ENCODE results near the gene TLDC2.
"Not testable (repeated sequence)": the region's sequence is repeated elsewhere in the genome, so short reads cannot be mapped to it uniquely, and the experiment has no call there.

TLDC2 gene

DNA sequence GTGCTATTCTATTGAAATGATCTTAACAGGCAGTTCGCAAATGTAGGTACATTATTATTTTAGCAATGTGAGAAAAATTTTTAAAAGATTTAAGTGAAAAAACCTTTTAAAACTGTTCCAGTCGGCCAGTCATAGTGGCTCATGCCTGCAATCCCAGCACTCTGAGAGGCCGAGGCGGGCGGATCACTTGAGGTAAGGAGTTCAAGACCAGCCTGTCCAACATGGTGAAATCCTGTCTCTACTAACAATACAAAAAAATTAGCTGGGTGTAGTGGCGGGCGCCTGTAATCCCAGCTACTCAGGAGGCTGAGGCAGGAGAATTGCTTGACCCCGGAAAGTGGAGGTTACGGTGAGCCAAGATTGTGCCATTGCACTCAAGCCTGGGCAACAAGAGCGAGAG lies 29.6 kb downstream of the TLDC2 start:
- DNase-seq (ENCODE audit: low read depth in 2 of 2, low spot score in 1 of 2), result not testable (repeated sequence)

DNA sequence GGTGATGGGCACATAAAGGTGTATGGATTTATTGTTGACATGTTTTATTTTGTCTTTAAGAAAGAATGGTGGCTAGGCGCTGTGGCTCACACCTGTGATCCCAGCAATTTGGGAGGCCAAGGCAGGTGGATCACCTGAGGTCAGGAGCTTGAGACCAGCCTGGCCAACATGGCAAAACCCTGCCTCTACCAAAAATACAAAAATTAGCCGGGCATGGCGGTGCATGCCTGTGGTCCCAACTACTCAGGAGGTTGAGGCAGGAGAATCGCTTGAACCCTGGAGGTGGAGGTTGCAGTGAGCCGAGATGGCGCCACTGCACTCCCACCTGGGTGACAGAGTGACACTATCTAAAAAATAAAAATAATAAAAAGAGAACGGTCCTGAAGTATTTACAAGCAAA lies 30.1 kb downstream of the TLDC2 start:
- not testable (repeated sequence) for DNase-seq (ENCODE audit: low read depth in 2 of 2, low spot score in 1 of 2)

DNA sequence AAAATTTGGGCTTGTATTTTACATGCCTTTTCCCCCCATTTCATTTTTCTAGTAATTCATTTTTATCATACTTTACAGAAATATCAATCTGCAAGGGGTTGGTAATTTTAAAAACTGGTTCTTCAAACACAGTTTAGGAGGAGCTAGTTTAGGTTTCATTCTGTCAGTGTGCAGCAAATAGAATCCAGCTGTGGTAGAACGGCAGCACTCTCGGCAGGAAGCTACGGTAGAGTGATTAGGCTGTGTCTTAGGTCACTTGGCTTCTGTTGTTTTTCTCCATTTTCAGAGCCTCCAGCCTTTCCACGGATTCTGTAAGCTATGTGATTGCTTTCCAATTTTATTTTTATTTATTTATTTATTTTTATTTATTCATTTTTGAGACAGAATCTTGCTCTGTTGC lies 32.7 kb downstream of the TLDC2 start:
- DNase-seq (ENCODE audit: low read depth in 2 of 2, low spot score in 1 of 2), result no peak

DNA sequence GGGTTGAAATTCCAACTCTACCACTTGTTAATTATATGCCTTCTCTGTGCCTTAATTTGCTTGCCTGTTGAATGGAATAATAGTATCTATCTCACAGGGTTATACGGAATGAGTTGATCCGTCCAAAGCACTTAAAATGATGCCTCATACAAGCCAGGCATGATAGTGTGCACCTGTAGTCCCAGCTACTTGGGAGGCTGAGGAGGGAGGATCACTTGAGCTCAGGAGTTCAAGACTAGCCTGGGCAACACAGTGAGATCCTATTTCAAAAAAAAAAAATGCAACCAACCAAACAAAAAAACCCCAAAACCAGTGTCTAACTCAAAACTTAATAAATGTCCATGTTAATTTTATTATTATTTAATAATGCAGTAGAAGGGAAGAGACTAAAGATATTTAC lies 40.3 kb downstream of the TLDC2 start:
- no peak for DNase-seq (ENCODE audit: low read depth in 2 of 2, low spot score in 1 of 2)

DNA sequence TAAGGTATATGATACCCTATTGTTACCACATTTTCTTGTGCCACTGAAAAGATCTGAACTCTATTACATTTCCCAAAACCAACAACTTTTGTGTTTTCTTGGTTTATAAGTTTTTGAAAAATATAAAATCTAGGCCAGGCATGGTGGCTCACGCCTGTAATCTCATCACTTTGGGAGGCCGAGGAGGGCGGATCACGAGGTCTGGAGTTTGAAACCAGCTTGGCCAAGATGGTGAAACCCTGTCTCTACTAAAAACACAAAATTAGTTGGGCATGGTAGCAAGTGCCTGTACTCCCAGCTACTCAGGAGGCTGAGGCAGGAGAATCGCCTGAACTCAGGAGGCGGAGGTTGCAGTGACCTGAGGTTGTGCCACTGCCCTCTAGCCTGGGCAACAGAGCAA lies 41.3 kb downstream of the TLDC2 start:
- no peak for DNase-seq (ENCODE audit: low read depth in 2 of 2, low spot score in 1 of 2)

DNA sequence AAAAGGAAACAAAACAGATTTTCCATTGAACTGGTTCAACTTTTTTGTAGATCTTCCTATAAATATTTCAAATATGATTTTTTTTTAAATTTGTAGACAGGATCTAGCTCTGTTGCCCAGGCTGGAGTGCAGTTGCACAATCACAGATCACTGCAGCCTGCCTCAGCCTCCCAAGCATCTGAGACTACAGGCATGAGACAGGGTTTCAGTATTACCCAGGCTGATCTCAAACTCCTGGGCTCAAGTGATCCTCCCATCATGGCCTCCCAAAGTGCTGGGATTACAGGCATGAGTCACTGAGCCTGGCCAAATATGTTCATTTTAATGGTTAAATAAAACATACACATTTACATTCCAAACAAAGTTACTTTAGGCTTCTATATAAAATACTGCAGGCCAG lies 42.0 kb downstream of the TLDC2 start:
- no peak for DNase-seq (ENCODE audit: low read depth in 2 of 2, low spot score in 1 of 2)

DNA sequence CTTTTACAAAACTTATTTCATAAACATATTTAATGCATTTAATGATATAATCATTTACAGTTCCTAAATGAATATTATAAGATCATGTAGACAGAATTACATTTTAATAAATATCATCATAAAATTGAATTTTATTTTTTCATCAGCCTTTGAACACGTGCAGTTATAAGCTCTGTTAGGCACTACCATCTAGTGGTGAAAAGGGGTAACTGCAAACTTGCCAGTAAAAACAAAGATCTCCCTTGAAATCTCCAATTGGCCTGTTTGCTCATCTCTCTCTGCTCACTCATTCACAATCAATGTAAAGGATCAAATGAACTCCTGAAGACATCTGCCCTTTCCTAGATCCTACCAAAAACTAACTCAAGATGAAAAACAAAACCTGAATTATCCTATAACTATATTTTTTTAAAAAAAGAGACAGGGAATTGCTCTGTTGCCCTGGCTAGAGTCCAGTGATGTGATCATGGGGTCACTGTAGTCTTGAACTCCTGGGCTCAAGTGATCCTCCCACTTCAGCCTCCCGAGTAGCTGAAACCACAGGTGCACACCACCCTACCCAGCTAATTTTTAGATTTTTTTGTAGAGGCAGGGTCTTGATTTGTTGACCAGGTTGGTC lies 43.9 kb downstream of the TLDC2 start:
- no peak for DNase-seq (ENCODE audit: low read depth in 2 of 2, low spot score in 1 of 2)

DNA sequence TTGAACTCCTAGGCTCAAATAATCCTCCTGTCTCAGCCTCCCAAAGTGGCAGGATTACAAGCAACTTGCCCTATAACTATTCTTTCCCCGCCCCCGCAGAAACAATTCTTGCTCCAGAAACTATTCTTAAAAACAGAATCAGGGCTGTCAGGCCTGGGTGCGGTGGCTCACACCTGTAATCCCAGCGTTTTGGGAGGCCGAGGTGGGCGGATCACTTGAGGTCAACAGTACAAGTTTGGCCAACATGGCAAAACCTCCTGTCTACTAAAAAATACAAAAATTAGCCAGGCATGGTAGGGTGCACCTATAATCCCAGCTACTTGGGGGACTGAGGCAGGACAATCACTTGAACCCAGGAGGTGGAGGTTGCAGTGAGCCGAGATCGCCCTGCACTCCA lies 44.4 kb downstream of the TLDC2 start:
- DNase-seq (ENCODE audit: low read depth in 2 of 2, low spot score in 1 of 2), result no peak

DNA sequence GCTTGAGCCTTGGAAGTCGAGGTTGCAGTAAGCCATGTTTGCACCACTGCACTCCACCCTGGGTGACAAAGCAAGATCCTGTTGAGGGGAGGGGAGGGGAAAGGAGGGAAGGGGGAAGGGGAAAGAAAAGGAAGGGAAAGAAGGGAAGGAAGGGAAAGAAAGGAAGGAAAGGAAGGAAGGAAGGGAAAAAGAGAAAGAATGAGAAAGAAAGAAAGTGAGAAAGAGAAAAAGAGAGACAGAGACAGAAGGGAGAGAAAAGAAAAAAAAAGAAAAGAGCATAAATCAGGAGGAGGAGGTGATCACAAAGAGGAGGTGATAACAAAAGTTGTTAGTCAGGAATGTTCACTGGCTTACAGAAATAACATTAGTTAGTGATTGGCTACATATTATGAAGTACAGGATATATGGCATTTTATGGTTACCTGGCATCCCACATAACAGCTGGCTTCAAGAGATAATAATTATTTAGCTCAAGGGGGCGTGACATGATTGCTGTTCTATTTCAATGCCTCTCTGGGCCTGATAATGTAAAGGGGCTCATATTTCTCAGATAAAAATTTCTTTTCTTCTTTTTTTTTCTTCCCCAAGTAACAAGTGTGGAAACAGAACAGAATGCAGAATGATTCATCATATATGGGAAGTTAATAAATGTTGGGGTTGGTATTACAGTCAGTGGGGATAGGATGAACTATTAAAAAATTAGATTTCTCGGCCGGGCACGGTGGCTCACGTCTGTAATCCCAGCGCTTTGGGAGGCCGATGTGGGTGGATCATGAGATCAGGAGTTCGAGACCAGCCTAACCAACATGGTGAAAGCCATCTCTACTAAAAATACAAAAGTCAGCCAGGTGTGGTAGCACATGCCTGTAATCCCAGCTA lies 48.5 kb downstream of the TLDC2 start:
- no peak for DNase-seq (ENCODE audit: low read depth in 2 of 2, low spot score in 1 of 2)

DNA sequence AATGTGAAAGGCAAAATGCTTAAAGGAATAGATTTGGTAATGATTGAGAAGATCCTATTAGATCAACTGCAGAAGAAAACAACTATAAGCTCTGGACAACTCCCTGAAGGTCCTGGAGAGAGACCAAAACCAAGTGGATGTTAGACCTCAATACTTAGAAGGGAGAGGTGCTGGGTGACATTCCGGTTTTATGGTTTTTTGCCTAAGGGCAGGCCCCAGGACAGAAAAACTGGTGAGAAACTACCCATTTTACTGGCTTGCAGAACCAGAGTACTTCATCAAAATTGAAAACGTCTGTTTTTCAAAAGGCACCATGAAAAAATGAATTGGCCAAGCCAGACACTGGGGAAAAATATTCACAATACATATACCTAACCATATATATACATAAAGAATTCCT lies 49.3 kb downstream of the TLDC2 start:
- no peak for DNase-seq (ENCODE audit: low read depth in 2 of 2, low spot score in 1 of 2)

DNA sequence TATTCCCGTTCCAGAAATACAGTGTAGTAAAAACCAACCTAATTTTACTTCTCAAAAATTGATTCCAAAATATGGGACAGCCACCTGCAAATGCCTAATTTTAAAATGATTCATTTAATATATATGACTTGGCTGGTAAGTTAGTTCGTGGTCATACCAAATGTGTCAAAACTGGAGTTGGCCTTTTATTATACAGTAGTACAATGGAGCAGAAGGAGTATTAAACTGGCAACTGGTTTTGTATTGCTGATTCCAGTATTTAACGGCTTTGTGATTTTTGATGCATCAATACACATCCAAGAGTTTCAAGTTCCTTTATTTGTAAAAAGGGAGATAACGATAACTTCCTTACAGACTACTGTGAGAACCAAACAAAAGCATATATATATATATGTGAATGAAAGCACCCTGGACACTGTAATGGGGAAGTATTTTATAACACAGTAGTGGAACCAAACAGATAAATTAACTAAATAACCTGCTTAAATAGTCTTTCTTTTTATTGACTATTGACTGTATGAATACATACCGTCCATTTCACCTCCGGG lies 50.8 kb downstream of the TLDC2 start:
- no peak for DNase-seq (ENCODE audit: low read depth in 2 of 2, low spot score in 1 of 2)

DNA sequence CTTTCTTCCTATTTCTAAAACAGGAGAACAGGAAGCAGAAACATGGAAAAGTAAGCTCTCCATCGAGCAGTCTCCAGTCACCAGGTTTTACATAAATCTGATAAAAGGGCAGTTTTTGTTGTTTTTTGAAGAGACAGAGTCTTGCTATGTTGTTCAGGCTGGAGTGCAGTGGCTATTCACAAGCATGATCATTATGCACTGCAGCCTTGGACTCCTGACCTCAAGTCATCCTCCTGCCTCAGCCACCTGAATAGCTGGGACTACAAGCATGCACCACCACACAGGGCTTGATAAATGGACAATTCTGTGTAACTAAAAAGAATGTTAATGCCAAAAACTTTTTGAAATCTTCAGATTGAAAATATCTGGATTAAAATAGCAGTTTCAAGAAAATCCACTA lies 51.8 kb downstream of the TLDC2 start:
- no peak for DNase-seq (ENCODE audit: low read depth in 2 of 2, low spot score in 1 of 2)

DNA sequence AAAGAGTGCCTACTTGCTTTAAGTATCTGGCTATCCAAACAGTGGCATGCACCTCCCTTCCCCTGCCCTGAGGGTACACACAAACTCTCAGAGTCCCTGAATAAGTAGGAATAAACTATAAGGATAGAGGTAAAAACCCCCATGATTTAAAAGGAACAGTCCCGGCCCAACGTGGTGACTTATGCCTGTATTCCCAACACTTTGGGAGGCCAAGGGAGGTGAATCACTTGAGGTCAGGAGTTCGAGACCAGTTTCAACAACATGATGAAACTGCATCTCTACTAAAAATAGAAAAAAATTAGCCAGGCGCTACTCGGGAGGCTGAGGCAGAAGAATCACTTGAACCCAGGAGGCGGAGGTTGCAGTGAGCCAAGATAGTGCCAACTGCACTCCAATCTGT lies 53.4 kb downstream of the TLDC2 start:
- DNase-seq (ENCODE audit: low read depth in 2 of 2, low spot score in 1 of 2), result no peak

DNA sequence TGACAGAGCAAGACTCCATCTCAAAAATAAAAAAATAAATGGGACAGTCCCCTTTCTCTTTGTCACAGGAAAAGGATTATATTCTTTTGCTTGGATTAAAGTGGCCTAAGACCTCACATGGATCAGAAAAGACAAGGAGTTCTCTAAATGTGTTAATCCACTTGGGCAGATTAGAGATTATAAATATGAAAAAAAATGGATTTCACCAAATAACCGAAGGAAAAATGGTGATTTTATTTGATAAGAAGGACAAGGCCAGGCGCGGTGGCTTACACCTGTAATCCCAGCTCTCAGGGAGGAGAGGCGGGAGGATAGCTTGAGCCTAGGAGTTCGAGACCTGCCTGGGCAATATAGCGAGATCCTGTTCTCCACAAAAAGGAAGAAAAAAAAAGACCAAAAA lies 53.8 kb downstream of the TLDC2 start:
- DNase-seq (ENCODE audit: low read depth in 2 of 2, low spot score in 1 of 2), result no peak

DNA sequence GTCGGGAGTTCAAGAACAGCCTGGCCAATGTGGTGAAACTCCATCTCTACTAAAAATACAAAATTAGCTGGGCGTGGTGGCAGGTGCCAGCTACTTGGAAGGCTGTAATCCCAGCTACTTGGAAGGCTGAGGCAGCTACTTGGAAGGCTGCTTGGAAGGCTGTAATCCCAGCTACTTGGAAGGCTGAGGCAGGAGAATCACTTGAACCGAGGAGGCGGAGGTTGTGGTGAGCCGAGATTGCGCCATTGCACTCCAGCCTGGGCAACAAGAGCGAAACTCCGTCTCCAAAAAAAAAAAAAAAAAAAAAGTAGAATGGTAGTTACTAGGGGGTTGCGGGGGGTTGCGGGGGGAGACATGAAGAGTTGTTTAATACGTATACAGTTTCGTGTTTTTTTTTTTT lies 56.1 kb downstream of the TLDC2 start:
- not testable (repeated sequence) for DNase-seq (ENCODE audit: low read depth in 2 of 2, low spot score in 1 of 2)

DNA sequence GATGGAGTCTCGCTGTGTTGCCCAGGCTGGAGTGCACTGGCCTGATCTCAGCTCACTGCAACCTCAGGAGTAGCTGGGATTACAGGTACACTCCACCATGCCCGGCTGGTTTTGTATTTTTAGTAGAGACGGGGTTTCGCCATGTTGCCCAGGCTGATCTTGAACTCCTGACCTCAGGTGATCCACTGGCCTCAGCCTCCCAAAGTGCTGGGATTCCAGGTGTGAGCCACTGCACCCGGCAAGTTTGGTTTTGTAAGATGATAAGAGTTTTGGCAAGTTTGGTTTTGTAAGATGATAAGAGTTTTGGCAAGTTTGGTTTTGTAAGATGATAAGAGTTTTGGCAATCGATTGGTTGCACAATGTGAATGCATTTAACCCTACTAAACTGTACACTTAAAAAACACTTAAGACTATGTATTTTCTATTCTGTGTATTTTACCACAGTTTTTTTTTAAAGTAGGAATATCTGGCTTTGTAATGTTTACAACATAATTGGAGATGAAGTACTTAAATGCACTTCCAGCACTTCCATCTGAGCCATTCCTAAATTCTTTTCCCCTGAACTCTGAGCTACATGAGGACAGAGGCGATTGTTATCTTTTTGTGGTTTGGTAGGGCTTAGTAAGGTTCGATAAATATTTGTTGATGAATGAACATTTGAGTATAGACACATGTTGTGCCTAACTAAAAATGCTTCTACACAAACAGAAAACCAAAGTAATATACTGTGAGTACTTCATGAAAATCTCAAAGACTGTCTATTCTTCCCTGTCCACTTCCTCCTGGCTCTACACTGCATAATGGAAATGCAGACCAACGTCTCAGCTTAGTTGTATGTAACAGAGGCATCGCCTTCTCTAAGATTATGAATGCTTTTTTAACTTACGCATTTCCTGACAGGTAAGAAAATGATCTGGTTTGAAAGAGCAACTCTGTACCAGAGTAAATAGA lies 56.8 kb downstream of the TLDC2 start:
- DNase-seq (ENCODE audit: low read depth in 2 of 2, low spot score in 1 of 2), result no peak

DNA sequence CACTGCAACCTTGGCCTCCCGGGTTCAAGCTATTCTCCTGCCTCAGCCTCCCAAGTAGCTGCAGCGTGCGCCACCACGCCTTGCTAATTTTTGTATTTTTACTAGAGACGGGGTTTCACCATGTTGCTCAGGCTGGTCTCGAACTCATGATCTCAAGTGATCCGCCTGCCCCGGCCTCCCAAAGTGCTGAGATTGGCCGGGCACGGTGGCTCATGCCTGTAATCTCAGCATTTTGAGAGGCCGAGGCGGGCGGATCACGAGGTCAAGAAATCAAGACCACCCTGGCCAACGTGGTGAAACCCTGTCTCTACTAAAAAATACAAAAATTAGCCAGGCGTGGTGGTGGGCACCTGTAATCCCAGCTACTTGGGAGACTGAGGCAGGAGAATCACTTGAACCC lies 57.6 kb downstream of the TLDC2 start:
- DNase-seq (ENCODE audit: low read depth in 2 of 2, low spot score in 1 of 2), result not testable (repeated sequence)

DNA sequence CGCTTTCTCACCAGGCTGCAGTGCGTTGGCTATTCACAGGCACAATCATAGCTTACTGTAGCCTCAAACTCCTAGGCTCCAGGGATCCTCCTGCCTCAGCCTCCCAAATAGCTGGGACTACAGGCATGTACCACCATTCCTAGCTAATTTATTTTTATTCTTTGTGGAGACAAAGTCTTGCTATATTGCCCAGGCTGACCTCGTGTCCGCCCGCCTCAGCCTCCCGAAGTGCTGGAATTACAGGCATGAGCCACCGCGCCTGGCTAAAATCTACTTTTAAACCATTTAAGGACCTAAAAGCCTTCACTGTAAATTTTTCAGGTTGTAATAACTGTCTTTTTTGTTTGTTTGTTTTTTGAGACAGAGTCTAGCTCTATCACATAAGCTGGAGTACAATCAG lies 60.4 kb downstream of the TLDC2 start:
- DNase-seq (ENCODE audit: low read depth in 2 of 2, low spot score in 1 of 2), result no peak

DNA sequence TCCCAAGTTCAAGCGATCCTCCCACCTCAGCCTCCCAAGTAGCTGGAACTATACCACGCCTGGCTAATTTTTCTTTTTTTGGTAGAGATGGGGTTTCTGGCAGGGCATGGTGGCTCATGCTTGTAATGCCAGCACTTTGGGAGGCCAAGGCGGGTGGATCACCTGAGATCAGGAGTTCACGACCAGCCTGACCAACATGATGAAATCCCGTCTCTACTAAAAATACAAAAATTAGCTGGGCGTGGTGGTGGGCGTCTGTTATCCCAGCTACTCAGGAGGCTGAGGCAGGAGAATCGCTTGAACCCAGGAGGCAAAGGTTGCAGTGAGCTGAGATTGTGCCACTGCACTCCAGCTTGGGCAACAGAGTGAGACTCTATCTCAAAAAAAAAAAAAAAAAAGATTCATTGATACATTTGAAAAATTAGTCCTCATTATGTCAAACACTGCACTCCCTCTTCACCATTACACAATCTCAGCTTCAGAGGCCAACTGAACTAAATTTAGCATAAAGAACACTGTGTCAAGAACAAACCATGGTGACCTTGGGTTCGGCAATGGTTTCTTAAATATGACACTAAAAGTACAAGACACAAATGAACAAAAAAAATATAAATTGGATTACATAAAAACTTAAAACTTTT lies 60.9 kb downstream of the TLDC2 start:
- not testable (repeated sequence) for DNase-seq (ENCODE audit: low read depth in 2 of 2, low spot score in 1 of 2)

DNA sequence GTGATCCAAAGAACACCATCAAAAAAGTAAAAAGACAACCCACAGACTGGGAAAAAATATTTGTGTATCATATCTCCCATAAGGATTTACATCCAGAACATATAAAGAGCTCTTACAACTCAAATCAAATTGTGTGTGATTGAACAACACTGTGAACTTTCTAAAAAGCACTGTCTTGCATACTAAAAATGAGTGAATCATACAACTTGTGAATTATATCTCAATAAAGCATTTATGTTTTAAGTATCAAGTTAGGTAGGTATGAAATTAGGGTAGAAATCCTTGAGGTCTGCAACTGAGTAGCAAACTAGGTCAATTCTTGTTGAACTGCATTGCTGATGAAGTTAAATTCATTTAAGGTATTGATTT lies 61.4 kb downstream of the TLDC2 start:
- DNase-seq (ENCODE audit: low read depth in 2 of 2, low spot score in 1 of 2), result no peak

DNA sequence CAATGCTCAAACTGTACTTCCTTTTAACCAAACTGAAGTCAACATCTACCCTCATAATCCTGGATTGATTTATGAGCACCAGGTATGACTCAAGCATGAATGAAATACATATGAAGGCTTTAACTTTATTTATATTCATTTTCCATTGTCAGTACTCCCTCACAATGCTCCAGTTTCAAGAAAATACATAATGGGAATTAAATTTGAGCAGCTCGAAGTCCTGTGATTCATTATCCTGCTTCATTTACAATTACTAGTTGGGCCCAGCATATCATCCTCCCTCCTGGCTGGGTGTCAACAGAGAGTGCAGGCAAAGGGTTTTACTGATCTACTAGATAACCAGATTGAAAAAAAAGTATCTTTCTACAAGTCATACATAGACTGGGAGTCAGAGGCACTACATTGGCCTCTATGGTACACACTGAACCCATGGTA lies 65.5 kb downstream of the TLDC2 start:
- no peak for DNase-seq (ENCODE audit: low read depth in 2 of 2, low spot score in 1 of 2)

Data from stimulated activated CD8-positive, alpha-beta memory T cell treated with anti-CD3 and anti-CD28 coated beads, Interleukin-4, amount 100 ng/mL, for 1 hour (primary cell).